HG03575 (cell line): ENCODE measurements around the gene IQCH.

Experiments used
- ATAC-seq: cut with Tn5 transposase; IDR thresholded peaks from one replicate; pipeline ENCODE4 v1.9.1; 2021; ENCODE audit not compliant: unreplicated experiment, insufficient number of reproducible peaks, low FRiP score; ENCODE audit errors: extremely low read depth

Gene IQCH

DNA sequence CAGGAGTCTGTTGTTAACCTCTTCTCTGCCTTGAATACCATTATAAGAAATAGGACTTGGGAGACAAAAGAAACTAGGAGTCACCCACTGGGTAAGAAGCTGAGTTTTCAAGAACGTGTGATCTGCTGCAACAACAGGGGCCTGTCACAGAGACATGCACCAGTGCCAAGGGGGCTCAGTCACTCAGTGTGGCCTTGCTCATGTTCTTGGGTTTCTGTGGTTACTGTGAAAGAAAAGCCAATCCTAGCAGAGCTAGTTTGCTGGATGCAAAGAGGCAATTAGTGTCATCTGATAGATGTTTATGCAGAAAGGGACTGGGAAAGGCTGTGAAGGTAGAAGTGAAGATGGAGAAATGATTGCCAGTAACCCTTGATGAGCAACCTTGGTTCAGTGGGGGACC, 126.3 kb downstream of the IQCH start:
- ATAC-seq, result no peak

DNA sequence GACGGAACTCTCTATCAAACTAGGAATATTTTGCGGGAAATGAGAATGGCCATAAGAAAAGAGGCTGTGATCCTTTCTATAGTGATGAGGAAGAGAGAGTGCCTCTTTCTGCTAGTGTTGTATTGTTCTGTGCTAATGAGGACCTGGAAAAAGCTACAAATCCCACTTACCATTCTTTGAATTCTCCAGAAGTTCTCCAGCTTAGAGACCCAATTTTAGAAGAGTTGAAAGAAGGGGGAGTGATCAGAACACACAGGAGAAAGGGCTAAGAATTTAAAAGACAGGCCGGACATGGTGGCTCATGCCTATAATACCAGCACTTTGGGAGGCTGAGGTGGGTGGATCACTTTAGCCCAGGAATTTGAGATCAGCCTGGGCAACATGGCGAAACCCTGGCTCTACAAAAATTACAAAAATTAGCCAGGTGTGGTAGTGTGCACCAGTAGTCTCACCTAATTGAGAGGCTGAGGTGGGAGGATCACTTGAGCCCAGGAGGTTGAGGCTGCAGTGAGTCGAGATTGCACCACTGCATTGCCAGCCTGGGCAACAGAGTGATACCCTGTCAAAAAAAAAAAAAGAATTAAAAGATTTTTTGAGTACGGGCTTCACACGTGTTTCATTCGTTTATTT, 126.9 kb downstream of the IQCH start:
- no peak for ATAC-seq

DNA sequence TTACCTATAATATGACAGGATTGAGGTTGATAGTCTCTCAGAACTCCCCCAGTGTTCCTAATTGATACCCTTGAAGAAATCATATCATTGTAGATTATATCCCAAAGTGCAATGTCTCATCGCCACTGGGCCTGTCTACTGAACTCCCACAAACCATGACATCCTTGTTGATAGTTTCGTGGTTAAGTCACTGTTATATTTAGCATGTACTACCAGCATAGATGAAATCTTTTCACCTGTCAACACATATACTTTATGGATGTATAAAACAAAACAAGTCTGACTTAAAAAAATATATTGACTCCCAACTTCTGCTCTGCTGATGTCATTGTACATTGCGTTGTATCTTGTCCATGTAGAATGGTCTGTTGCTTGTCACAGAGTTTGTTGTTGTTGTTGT, 128.1 kb downstream of the IQCH start:
- no peak for ATAC-seq

DNA sequence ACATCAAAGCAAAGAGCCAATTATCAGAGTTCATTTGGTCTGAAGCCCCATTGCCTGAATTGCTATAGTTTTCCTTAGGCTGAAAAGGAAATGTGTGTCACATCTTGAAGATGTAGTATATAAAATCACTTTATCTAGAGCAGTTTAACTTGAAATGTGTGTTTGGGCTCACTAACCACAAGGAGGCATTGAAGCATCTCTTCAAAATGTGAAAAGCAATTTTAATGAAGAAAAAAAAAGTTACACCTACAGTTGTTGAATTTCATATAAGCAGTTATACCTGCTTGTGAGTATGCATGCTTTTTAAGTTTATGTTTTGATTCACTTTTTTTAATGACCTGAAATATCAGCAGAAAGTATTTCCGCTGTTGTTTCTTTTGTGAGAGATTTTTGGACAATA, 129.3 kb downstream of the IQCH start:
- no peak for ATAC-seq

DNA sequence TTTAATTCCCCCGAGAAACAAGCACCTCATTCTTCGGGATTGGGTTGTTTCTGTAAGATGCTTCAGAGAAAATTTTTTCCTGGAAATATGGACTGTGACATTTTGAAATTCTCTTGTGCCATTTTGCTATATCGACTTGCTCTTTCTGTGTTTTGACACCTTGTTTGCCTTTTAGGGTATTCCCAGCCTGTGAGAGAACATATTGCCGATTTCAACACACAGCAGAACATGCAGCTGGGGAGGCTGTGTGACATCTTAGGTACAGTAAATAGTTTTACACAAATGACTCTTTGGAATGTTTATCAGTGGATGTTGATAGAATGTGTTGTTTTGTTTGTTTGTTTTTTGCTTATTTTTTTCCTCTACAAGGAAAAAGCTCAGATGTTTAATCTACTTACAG, 130.2 kb downstream of the IQCH start:
- ATAC-seq, result no peak

DNA sequence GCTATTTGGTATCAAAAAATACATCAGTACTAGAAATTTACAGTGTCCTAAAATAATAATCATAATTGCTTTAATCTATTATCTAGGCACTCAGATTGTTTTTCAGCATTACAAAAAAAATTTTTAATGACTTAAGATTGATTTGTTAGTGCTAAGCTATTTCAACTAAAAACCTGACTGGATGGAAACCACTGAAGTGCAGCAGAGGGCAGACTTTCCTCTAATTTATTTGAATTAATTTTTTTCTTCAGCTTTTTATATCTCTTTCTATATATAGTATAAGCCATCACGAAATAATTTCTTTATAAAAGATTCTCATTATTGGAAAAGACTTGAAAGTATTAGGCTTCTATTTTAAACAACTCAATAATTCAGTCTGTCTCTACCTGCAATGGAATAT, 131.4 kb downstream of the IQCH start:
- ATAC-seq, result no peak

DNA sequence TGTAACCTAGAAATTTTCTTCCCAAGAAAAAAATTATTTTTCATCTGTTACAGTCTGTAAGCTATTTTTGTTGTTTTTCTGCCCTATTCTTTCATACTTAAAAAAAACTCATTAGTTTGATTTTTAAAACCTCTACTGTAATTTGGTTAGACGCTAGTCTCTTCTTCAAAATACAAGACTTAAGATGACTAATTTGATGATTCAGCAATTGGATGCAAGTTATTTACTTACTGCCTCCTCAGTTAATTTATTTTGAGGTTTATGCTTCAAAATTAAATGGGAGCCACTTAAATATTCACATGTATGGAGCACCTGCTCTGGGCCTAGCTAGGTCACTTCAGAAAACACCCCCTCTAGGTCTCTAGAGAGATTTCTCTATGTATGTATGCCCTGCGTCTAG, 132.4 kb downstream of the IQCH start:
- no peak for ATAC-seq

DNA sequence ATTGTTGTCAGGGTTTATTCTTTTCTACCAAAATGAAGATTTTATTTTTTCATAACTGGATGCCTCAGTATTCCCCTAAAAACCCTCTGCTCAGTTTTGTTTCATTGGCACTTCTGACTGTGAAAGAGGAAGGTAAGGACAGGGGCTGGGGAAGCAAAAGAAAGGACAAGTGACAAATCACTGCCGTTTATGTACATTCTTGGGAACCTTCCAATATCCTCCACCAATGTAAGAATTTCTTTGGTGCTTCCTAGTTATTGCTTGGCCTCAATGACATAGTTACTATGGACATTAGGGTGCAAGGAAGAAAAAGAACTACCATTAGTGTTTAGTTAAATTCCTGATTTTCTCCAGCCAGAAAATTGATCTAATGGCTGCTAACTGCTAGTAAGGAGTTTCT, 135.4 kb downstream of the IQCH start:
- ATAC-seq, result no peak

DNA sequence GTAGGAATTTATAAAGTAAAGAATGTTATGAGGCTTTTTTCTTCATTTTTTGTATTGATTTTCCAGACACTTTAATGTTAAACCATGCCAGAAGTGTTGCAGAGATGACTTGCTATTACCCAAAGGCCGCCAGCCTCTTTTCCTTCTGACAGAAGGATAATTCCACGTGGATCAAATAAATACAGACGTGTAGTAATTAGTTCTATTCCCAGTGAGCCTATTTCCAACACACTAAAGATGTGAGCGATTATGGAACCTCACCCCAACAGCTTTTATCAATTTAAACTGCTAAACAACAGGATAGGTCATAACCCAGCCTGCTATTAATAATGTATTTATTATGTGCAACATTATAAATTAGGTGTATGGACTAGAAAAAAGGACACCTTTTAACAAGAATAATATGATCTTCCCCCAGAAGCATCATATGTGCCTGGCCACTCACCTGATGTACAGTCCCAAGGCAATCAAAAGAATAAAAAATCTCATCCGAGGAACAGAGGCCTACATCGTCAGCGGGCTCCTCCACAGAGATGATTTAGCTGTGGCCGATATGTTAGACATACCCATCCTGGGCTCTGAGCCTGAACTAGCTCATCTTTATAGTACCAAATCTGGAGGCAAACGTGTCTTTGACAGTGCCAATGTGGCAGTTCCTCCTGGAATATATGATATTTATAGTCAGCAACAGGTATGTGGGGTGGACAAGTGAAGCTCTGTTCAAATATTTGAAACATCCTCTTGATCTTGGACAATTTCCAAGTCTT, 140.5 kb downstream of the IQCH start:
- ATAC-seq, result no peak

DNA sequence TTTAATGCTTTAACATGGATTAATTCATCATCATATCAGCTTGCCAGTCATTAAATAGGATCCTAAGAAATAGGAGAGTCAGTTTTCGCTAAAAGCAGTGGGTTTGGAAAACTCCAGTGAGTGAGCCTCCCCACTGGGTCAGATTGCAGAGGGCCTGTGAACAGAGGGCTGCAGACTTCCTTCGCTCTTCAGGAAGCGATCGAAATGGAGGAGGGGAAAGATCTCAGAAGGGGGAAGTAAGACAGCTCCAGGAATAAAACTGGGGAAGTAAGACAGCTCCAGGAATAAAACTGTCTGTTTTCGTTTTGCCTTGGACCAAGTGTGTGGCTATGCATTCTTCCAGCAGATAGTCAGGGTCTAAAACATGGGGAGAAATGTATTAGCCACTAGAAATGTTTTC, 141.5 kb downstream of the IQCH start:
- ATAC-seq, result no peak

DNA sequence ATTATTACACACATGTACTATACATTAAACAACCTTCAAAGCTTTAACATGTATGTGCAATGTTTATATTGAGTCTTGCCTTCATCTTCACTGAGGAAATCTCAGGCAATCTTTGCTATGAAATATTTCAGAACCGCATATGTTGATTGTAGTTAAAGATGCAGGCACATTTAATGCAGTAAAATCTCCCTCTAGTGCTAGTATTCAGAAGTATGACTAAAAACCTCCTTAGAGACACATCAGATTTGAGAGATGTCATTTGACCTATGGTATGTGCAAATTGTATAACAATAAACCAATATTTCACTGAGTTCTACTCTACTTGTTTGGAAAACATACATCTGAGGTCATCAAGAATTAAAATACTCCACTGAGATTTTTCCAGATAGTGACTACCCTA, 142.6 kb downstream of the IQCH start:
- ATAC-seq, result no peak

DNA sequence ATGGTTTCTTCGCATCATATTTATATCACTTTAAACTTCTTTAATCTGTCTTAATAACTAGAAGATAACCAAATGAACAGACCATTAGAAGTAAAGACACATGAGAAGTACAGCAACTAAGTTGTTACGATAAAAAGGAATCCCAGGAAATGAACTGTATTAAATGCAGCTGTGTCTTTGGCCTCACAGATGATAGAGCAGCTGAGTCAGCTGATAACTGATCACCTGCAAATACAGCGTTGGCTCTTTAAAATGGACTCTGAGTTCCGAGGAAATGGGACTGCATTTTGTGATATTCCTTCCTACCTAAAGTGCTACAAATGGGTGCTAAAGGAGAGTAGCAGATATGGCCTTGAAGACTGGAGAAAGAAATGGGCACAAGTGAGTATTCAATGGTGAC, 145.3 kb downstream of the IQCH start:
- no peak for ATAC-seq

DNA sequence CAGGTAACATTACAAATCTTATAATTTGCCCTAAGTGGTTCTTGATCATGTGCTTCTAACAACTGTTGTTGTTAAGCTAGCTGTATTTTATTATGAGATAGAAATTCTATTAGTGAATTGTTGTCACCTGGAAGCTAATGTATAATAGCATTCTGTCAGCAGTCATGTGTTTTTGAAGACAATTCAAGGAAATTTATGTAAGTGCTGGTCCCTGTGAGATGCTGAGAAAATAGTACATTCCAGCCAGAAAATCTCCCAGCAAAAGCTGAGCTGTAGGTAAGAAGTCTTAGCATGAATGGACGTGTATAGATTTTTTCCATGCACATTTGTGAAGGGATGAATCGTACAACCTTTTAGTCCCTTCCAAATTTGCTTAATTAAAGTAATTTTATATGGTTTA, 146.3 kb downstream of the IQCH start:
- no peak for ATAC-seq

DNA sequence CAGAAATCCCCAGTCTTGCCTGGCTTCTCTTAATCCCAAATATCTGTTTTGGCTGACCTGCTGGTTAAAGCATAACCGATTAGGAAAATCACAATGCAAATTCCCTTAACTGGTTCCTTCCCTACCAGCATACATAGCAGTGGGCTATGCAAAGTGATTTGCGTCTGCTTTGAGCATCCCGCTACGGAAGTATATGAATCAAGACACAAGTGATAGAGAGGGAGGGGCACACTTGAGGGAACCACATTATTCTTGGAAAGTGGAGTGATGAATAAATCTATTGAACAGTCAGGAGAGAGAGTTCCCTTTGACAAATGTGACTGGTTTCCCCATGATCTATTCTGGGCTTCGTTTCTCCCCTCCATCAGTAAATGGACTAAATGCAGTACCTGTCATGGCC, 146.8 kb downstream of the IQCH start:
- ATAC-seq, result no peak

DNA sequence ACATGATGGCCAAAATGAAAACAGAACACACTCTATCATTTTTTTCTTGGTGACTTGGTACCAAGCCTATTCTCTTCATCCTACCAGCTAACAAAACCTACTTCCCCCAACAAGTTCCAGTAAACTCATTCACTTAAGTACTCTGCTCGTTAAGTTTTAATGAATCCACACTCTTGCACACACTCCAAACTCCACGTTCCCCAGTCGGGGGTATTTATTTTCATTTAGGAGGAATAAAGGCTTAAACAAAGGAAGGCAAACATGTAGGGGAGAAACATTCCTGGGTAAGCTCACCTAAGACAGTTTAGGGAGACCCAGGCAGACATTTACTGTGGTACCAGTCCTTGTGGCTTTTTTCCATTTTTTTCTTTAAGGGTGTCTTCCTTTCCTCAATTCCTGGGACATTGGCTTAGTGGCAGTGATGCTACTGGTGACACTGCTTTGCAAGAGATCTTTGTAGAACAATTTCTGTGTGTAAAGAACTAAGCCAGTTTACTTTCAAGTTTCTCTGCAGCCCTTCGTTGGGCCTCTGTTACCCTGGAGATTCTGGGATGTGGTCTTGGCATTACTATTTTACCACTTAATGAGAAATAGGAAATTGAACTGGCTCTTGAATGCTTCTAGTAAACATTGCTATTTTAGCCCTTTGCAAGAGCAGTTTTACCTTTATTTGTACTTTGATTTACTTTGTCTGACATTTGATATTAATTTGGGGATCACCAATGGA, 149.0 kb downstream of the IQCH start:
- ATAC-seq, result no peak

DNA sequence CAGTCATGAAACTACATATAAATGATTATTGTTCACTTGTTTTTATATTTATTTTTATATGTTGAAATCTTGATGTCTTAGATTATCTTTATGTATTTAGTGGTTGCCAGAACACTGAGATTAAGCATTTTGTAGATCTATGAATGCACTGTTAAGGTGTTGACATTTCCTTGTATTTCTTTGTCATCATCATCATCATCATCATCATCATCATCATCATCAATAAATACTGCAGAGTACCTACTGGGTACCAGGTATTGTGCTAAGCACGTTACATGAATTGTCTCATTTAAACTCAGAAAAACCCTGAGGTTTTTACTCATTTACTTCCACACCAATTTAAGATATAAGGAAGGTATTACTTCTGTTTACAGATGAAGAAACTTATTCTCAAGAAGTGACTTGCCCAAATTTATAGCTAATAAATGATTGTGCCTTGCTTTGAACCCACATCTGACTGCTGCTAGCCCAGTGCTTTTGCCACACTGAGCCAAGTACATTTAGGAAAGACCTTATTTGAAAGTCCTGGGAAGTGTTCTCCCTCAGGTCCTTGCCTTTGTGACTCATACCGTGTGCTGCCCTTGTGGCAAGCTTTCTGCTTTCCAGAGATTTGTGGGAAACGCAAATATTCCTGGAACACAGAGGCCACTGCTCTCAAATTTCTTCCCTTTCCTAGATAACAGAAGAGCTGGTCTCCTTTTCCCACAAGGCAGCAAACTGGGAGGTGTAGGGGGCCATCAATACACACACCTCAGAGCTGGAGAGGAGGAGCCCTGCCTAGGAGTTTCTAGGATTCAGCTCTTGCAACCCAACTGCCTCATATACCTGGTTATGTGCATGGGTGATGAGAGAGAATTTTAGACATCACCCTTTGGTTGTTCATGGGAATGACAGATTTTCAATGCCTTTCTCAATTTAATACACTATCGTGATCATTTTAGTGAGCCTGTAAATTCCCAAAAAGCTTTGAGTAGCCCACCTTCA, 150.9 kb downstream of the IQCH start:
- no peak for ATAC-seq

DNA sequence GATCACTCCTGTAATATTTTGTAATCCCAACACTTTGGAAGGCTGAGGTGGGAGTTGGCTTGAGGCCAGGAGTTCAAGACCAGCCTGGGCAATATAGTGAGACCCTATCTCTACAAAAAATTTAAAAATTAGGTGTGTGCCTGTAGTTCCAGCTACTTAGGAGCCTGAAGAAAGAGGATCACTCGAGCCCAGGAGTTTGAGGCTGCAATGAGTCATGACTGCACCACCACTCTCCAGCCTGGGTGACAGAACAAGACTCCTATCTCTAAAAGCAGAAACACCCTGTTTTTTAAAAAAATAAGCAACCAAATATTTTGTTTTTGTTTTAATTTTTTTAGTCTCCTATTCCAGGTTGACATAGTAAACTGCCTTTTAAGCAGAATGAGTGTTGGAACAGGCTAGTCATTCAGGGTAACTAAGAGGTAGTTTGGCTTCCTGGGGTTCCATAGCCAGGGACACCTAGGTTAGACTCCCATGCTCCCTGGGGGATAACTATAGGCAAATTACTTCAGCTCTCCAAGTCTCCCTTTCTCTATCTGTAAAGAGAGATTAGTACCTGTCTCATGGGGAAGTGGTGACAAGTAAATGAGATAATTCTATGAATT, 151.8 kb downstream of the IQCH start:
- ATAC-seq, result no peak

DNA sequence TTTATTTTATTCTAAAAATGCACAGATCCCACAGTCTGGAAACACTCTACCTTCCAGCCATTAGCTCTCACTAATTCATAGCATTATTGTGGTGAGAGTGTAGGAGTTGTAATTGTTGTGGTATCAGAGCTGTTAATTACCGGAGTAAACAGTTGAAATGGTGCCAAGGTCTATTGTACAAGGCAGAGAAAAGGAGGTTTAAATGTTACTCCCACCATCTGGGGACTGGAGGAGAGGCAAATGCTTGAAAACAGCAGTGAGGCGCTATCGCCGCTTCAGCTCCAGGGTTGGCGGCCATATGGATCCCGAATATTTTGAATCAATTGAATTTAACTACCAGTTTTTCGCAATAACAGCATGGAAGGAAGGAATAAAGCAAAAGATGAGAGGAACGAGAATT, 153.2 kb downstream of the IQCH start:
- no peak for ATAC-seq

DNA sequence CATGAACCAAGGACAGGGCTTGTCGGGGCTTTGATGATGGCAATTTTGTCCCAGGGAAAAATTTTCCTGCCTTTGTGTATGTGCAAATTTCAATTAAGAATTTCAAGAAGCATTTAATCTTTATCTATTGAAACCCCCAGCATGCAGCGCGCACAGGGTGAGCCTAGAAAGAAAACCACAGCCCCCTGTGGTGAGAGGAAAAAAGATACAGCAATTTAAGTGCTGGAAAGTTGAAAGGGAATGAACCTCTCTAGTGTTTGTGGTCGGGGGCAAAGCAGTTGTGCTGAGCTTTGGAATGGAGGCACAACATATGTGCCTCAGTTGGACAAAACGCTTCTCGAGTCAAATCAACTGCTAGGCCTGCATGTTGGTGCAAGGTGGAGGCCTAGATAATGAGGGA, 154.6 kb downstream of the IQCH start:
- ATAC-seq, result no peak
